Natural killer cell treated with Interleukin-12 subunit alpha and Interleukin-12 subunit beta and Interleukin-15 and Interleukin-18, amount 100 ng/mL, for 72 hours (primary cell): ENCODE data around the gene TMEM123. TPM values are rescaled to one million over a fixed set of nuclear protein-coding genes. Genes with fewer than 3 reads are reported as not detected.
"Not testable (repeated sequence)": the region's sequence is repeated elsewhere in the genome, so short reads cannot be mapped to it uniquely, and the experiment has no call there.

ENCODE experiments used
- ATAC-seq, 2 donors: fragments of 150-1000 bp; cut with Tn5 transposase in 1 of 2; sonication (Bioruptor Pico), chemical (Tn5 transposase) in 1 of 2; 2 replicates each; pipeline ENCODE4 v1.10.0; 2021
- DNase-seq: peaks from one replicate; pipeline ENCODE4 v3.0.0; 2022; ENCODE audit warnings: low spot score
- H3K27ac Mint-ChIP-seq, 2 donors: 1 replicate in 1 of 2; 2 replicates in 1 of 2; pipeline ENCODE4 v1.8.0; 2022; ENCODE audit warnings: mixed read lengths in 2 of 2, mild to moderate bottlenecking in 1 of 2, moderate library complexity in 1 of 2
- H3K27me3 Mint-ChIP-seq, 2 donors: 1 replicate in 1 of 2; 2 replicates in 1 of 2; pipeline ENCODE4 v1.8.0; 2022; ENCODE audit warnings: mixed read lengths in 2 of 2
- H3K36me3 Mint-ChIP-seq: one replicate; pipeline ENCODE4 v1.8.0; 2022; ENCODE audit warnings: mixed read lengths
- H3K4me1 Mint-ChIP-seq, 2 donors: 1 replicate in 1 of 2; 2 replicates in 1 of 2; pipeline ENCODE4 v1.8.0; 2022; ENCODE audit warnings: low read depth in 2 of 2, mixed read lengths in 2 of 2, mild to moderate bottlenecking in 1 of 2
- H3K4me3 Mint-ChIP-seq: one replicate; pipeline ENCODE4 v1.8.0; 2022; ENCODE audit warnings: mixed read lengths
- H3K9me3 Mint-ChIP-seq: 2 replicates; pipeline ENCODE4 v1.8.0; 2022; ENCODE audit warnings: mixed read lengths
- total RNA-seq, 2 donors: library from RNA; stranded (reverse); gene quantifications; one replicate each; pipeline ENCODE4 v1.2.3, GENCODE V29; 2022

The TMEM123 gene
- total RNA-seq, 2 donors from 2014 or later, result 64.6 to 81.3 TPM

- no peak for DNase-seq
- H3K27ac Mint-ChIP-seq, result no peak overlapping the region
- H3K4me1 Mint-ChIP-seq, result peaks cover 22 to 35% of the 10 kb centered on the region in 2 donors
- peaks cover 3% of the 10 kb centered on the region for H3K9me3 Mint-ChIP-seq
- no peaks in the 10 kb centered on the region for H3K27me3 Mint-ChIP-seq
- no peak overlapping the region for H3K4me3 Mint-ChIP-seq
- ATAC-seq, result no peak
- peaks cover 19% of the 10 kb centered on the region for H3K36me3 Mint-ChIP-seq
Measured at GRCh38 chr11:102435688-102436087, 16.9 kb downstream of the TMEM123 start.

DNA sequence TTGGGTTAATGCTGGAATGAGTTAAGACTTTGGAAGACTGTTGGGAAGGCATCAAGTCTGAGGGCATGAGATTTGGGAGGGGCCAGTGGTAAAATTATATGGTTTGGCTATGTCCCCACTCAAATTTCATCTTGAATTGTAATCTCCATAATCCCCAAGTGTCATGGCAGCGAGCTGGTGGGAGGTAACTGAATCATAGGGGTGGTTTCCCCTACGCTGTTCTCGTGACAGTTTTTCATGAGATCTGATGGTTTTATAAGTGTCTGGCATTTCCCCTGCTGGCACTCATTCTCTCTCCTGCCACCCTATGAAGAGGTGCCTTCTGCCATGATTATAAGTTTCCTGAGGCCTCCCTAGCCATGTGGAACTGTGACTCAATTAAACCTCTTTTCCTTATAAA, 19.0 kb downstream of the TMEM123 start:
- H3K9me3 Mint-ChIP-seq, H3K27me3 Mint-ChIP-seq, ATAC-seq, H3K27ac Mint-ChIP-seq, DNase-seq, H3K4me3 Mint-ChIP-seq: not testable (repeated sequence)
- Mint-ChIP-seq H3K36me3 (peaks cover 19% of the 10 kb centered on the region), H3K4me1 (peaks cover 37 to 41% of the 10 kb centered on the region in 2 donors)

DNA sequence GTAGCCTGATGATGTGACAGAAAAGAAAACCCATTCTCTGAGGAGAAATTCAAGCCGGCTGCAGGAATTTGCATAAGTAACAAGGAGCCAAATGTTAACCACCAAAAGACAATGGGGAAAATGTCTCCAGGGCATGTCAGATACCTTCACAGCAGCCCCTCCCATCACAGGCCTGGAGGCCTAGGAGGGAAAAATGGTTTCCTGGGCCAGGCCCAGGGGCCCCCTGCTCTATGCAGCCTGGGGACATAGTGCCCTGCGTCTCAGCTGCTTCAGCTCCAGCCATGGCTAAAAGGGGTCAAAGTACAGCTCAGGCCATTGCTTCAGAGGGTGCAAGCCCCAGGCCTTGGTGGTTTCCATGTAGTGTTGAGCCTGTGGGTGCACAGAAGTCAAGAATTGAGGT, 20.0 kb downstream of the TMEM123 start:
- H3K9me3 Mint-ChIP-seq, H3K27me3 Mint-ChIP-seq, H3K4me3 Mint-ChIP-seq, H3K27ac Mint-ChIP-seq, ATAC-seq, DNase-seq: not testable (repeated sequence)
- H3K4me1 Mint-ChIP-seq, result peaks cover 37 to 38% of the 10 kb centered on the region in 2 donors
- peaks cover 19% of the 10 kb centered on the region for H3K36me3 Mint-ChIP-seq

DNA sequence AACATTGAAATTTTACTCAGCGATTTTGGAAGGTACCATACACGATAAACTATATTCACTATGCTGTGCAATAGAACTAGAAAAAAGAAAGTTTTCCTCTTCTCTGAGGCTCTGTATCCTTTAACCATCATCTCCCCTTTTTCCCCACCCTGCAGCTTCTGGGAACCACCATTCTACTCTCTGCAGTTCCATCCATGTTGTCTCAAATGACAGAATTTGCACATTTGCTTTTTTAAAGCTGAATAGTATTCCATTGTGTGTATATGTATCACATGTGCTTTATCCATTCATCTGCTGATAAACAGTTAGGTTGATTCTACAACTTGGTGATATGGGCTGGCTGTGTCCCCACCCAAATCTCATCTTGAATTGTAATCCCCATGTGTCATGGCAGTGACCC, 21.2 kb downstream of the TMEM123 start:
- no peak overlapping the region for H3K4me3 Mint-ChIP-seq
- DNase-seq (no peak), ATAC-seq (no peak)
- no peaks in the 10 kb centered on the region for H3K27me3 Mint-ChIP-seq
- H3K36me3 Mint-ChIP-seq, result peaks cover 19% of the 10 kb centered on the region
- no peak overlapping the region for H3K27ac Mint-ChIP-seq
- H3K9me3 Mint-ChIP-seq, result peaks cover 3% of the 10 kb centered on the region
- peaks cover 37 to 42% of the 10 kb centered on the region in 2 donors for H3K4me1 Mint-ChIP-seq

- H3K4me3 Mint-ChIP-seq, result peak overlapping the region; percentile 54
- peak; percentile 78 to 91 for ATAC-seq
- peaks cover 19% of the 10 kb centered on the region for H3K36me3 Mint-ChIP-seq
- peaks cover 3% of the 10 kb centered on the region for H3K9me3 Mint-ChIP-seq
- no peaks in the 10 kb centered on the region for H3K27me3 Mint-ChIP-seq
- no peak for DNase-seq
- peaks cover 35 to 36% of the 10 kb centered on the region in 2 donors for H3K4me1 Mint-ChIP-seq
- peak overlapping the region; percentile 71 for H3K27ac Mint-ChIP-seq
Measured at GRCh38 chr11:102430158-102430836, 22.3 kb downstream of the TMEM123 start.

DNA sequence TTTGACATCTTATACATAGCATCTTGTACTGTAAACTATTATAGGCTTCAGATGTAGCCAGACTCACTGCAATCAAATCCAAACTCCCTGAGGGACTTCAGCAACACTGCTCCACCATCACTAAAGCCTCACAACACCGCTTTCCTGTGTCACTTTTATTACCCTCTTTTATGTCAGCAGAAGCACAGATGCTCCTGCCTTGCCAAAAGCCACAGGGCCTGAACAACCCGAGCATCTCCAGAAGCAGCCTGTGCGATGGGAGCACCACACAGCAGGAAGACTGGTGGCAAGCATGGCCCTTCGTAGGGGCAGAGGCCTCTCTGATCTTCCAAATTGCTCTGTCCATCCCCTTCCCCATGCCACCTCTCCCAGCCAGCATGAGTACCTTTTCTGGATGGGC, 22.9 kb downstream of the TMEM123 start:
- Mint-ChIP-seq H3K27me3 (no peaks in the 10 kb centered on the region), H3K4me3 (no peak overlapping the region), H3K9me3 (peaks cover 3% of the 10 kb centered on the region), H3K36me3 (peaks cover 18% of the 10 kb centered on the region), H3K4me1 (peaks cover 32 to 34% of the 10 kb centered on the region in 2 donors), H3K27ac (peak overlapping the region; percentile 71)
- DNase-seq (no peak), ATAC-seq (peak in 1 of 2 donors; percentile 11)

GRCh38 chr11:102429226-102429625, 23.3 kb downstream of the TMEM123 start:
- H3K4me1 Mint-ChIP-seq, result peaks cover 30 to 34% of the 10 kb centered on the region in 2 donors
- H3K9me3 Mint-ChIP-seq, result peaks cover 3% of the 10 kb centered on the region
- H3K4me3 Mint-ChIP-seq, result no peak overlapping the region
- H3K36me3 Mint-ChIP-seq, result peaks cover 15% of the 10 kb centered on the region
- ATAC-seq, result no peak
- no peak for DNase-seq
- H3K27ac Mint-ChIP-seq, result peak overlapping the region; percentile 71
- no peaks in the 10 kb centered on the region for H3K27me3 Mint-ChIP-seq

DNA sequence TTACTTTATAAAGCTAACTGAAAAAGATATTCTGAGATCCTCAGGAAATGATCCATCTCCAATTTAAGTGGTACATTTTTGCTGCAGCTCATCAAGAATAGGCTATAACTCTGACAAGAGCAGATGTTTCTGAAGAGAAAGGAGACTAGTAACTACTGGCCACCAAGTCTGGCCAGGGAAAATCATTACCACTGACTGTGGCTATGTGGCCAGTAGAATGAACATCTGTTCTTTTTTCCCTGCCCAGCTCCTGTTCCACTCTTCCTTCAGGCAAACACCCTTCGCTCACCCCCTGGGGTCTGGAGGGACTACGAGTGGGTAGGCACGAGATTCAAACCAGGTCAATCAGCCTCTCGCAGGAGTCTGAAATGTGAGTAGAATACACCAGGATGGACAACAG, 23.9 kb downstream of the TMEM123 start:
- DNase-seq, result no peak
- peaks cover 28 to 34% of the 10 kb centered on the region in 2 donors for H3K4me1 Mint-ChIP-seq
- H3K36me3 Mint-ChIP-seq, result peaks cover 15% of the 10 kb centered on the region
- ATAC-seq, result no peak
- no peak overlapping the region for H3K4me3 Mint-ChIP-seq
- no peaks in the 10 kb centered on the region for H3K27me3 Mint-ChIP-seq
- H3K27ac Mint-ChIP-seq, result peak overlapping the region in 1 of 2 donors; percentile 71
- peaks cover 3% of the 10 kb centered on the region for H3K9me3 Mint-ChIP-seq

GRCh38 chr11:102427068-102427467, 25.5 kb downstream of the TMEM123 start:
- Mint-ChIP-seq H3K9me3 (no peaks in the 10 kb centered on the region), H3K4me3 (no peak overlapping the region), H3K36me3 (peaks cover 6% of the 10 kb centered on the region), H3K4me1 (peaks cover 34 to 44% of the 10 kb centered on the region in 2 donors), H3K27ac (peak overlapping the region in 1 of 2 donors; percentile 11), H3K27me3 (no peaks in the 10 kb centered on the region)
- no peak for DNase-seq
- ATAC-seq, result no peak

DNA sequence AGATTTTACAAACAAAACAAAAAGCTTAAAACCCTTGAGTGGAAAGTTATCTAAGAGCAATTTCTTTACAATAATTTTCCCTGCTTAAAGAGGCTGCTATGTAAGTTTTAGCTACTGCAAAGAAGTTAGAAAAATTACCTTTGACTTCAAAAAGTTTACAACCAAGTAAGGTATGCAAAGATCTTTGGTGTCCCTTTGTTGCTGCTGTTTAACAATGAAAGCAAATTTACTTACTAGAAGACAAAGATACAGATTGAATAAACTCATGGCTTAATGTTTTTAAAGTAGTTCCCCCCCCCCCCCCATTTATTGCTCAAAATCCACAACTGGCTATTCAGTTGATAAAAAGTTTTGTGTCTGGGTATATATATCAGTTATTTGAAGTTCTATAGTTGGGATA, 26.0 kb downstream of the TMEM123 start:
- Mint-ChIP-seq H3K36me3 (peaks cover under 1% of the 10 kb centered on the region), H3K27ac (no peak overlapping the region), H3K4me3 (no peak overlapping the region), H3K4me1 (peaks cover 33 to 41% of the 10 kb centered on the region in 2 donors), H3K9me3 (no peaks in the 10 kb centered on the region), H3K27me3 (no peaks in the 10 kb centered on the region)
- no peak for DNase-seq
- no peak for ATAC-seq

DNA sequence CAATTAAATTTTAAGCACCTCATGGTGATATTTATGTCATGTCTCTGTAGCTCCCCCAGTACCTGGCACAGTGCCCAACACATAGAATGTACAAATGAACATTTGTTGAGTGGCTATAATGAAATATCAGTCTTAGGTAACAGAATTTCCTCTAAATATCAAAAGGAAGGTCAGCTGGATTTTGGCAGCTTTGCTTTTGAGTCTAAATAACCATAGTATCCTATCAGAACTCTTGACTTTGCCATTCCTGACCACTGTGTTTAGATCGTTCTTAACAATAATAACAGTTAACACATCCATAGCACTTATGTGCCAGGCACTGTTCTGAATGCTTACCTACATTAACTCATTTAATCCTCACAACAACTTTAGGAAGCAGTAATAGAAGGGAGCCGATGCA, 26.6 kb downstream of the TMEM123 start:
- Mint-ChIP-seq H3K27ac (no peak overlapping the region), H3K36me3 (no peaks in the 10 kb centered on the region), H3K4me3 (no peak overlapping the region), H3K4me1 (peaks cover 33 to 37% of the 10 kb centered on the region in 2 donors), H3K9me3 (no peaks in the 10 kb centered on the region), H3K27me3 (no peaks in the 10 kb centered on the region)
- DNase-seq (no peak), ATAC-seq (no peak)

GRCh38 chr11:102423936-102424335, 28.6 kb downstream of the TMEM123 start:
- Mint-ChIP-seq H3K27ac (peak overlapping the region in 1 of 2 donors; percentile 9), H3K36me3 (no peaks in the 10 kb centered on the region)

GRCh38 chr11:102422817-102423712, 29.5 kb downstream of the TMEM123 start:
- Mint-ChIP-seq H3K27me3 (no peaks in the 10 kb centered on the region), H3K27ac (peak overlapping the region in 1 of 2 donors; percentile 9), H3K9me3 (no peaks in the 10 kb centered on the region), H3K4me1 (peaks cover 19 to 30% of the 10 kb centered on the region in 2 donors), H3K4me3 (no peak overlapping the region), H3K36me3 (peaks cover 1% of the 10 kb centered on the region)
- ATAC-seq (no peak), DNase-seq (no peak)

More at GRCh38 chr11:102423936-102424335, 28.6 kb downstream of the TMEM123 start:
- Mint-ChIP-seq H3K4me3 (no peak overlapping the region), H3K9me3 (no peaks in the 10 kb centered on the region), H3K4me1 (peaks cover 19 to 27% of the 10 kb centered on the region in 2 donors), H3K27me3 (no peaks in the 10 kb centered on the region)
- no peak for DNase-seq
- ATAC-seq, result no peak

GRCh38 chr11:102421261-102421660, 31.3 kb downstream of the TMEM123 start:
- peaks cover 13% of the 10 kb centered on the region for H3K36me3 Mint-ChIP-seq
- no peak for ATAC-seq
- no peak overlapping the region for H3K4me3 Mint-ChIP-seq
- H3K27me3 Mint-ChIP-seq, result no peaks in the 10 kb centered on the region
- no peak overlapping the region for H3K27ac Mint-ChIP-seq
- H3K4me1 Mint-ChIP-seq, result peaks cover 30 to 38% of the 10 kb centered on the region in 2 donors
- H3K9me3 Mint-ChIP-seq, result peaks cover 9% of the 10 kb centered on the region
- no peak for DNase-seq
